ENCODE measurements around the gene SNX27. TPM values are rescaled to one million over a fixed set of nuclear protein-coding genes. Genes with fewer than 3 reads are reported as not detected.

The SNX27 gene
- total RNA-seq, 1 donor from 2014 or later, result 50.0 TPM

DNA sequence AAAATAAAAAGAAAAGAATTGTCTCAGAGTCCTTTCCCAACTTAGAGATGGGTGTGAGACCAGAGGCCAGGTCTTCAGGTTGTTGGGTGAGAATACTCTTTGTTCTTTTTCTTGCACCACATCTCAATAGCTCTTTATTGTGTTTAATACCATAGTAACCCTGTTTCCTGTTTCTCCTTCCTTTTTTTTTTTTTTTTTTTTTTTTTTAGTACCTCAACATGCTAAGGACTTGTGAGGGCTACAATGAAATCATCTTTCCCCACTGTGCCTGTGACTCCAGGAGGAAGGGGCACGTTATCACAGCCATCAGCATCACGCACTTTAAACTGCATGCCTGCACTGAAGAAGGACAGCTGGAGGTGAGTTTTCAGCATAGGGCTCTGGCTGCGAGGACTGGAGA, 80.4 kb downstream of the SNX27 start:
- no peak overlapping the region for H3K4me3 Mint-ChIP-seq (ENCODE audit: low read depth)
- no peak for DNase-seq (ENCODE audit: low spot score, unreplicated experiment)
- peaks cover 3% of the 10 kb centered on the region for H3K4me1 Mint-ChIP-seq (ENCODE audit: low read depth)
- H3K36me3 Mint-ChIP-seq (ENCODE audit: insufficient read depth), result peaks cover 27% of the 10 kb centered on the region
- no peaks in the 10 kb centered on the region for H3K9me3 Mint-ChIP-seq (ENCODE audit: low read depth)
- H3K27ac Mint-ChIP-seq, result no peak overlapping the region
- TF ChIP-seq, protein P1, sequence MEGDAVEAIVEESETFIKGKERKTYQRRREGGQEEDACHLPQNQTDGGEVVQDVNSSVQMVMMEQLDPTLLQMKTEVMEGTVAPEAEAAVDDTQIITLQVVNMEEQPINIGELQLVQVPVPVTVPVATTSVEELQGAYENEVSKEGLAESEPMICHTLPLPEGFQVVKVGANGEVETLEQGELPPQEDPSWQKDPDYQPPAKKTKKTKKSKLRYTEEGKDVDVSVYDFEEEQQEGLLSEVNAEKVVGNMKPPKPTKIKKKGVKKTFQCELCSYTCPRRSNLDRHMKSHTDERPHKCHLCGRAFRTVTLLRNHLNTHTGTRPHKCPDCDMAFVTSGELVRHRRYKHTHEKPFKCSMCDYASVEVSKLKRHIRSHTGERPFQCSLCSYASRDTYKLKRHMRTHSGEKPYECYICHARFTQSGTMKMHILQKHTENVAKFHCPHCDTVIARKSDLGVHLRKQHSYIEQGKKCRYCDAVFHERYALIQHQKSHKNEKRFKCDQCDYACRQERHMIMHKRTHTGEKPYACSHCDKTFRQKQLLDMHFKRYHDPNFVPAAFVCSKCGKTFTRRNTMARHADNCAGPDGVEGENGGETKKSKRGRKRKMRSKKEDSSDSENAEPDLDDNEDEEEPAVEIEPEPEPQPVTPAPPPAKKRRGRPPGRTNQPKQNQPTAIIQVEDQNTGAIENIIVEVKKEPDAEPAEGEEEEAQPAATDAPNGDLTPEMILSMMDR (IDR thresholded peaks at IDR 0.05; ENCODE audit: unreplicated experiment), result no peak
- no peaks in the 10 kb centered on the region for H3K27me3 Mint-ChIP-seq

DNA sequence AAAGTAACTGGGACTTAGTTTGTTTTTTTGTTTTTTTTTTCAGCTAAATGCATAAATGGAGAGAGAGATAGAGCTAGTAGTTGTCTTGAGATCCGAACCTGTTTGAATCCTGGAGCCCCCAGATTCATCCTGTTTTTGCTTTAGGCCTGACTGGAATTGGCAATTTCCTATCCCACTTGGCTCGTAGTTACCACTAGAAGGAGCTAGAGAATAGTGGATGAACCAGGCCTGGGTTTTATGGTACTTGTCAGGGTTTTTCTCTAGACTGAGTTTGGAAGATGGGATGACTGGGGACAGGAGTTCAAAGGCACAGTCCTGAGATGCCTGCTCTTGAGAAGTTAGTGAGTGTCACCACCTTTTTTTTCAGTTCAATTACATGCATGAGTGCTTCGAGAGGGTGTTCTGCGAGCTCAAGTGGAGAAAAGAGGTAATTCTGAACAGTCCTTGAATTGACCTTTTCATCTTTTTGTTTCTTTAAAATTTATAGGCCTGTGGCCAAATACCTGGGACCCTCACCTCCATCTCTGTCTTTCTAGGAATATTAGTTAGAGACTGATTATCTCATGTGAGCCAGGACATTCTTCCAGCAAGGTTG, 81.3 kb downstream of the SNX27 start:
- Mint-ChIP-seq H3K36me3 (ENCODE audit: insufficient read depth) (peaks cover 23% of the 10 kb centered on the region), H3K27ac (no peak overlapping the region), H3K4me1 (ENCODE audit: low read depth) (peaks cover 10% of the 10 kb centered on the region), H3K9me3 (ENCODE audit: low read depth) (no peaks in the 10 kb centered on the region), H3K4me3 (ENCODE audit: low read depth) (no peak overlapping the region), H3K27me3 (no peaks in the 10 kb centered on the region)
- TF ChIP-seq, protein P1 (IDR thresholded peaks at IDR 0.05; ENCODE audit: unreplicated experiment), result peak; percentile 75
- no peak for DNase-seq (ENCODE audit: low spot score, unreplicated experiment)

DNA sequence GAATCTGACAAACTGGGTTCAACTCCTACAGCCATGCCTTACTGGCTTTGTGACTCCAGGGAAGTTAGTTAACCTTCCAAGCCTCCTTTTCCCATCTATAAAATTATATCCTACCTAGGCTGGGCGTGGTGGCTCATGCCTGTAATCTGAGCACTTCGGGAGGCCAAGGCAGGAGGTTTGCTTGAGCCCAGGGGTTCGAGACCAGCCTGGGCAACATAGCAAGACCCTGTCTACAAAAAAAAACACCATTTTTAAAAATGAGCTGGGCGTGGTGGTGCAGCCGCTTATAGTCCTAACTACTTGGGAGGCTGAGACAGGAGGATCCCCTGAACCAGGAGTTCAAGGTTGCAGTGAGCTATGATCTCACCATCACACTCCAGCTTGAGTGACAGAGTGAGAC, 89.7 kb downstream of the SNX27 start:
- TF ChIP-seq, protein P1 (IDR thresholded peaks at IDR 0.05; ENCODE audit: unreplicated experiment), result no peak

DNA sequence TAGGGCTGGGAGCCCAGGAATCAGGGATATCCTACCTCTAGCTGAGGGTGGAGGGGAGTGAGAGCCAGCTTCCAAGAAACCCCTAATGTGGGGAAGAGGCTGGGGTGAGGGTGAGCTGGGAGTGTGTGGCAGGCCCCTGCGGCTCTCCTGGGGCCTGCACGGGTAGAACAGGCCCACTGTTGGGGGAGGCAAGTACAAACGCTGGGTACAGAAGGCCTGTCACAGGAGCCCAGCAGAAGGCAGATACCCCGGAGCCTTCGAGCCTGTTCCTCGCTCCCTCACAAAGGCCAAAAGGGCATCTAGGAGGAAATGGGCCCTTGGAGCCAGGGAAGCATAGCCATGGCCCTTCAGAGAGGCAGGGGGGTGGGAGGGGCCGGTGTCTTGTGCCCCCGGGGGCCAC, 91.1 kb downstream of the SNX27 start:
- Mint-ChIP-seq H3K27ac (peak overlapping the region; percentile 83), H3K4me1 (ENCODE audit: low read depth) (peaks cover 54% of the 10 kb centered on the region), H3K4me3 (ENCODE audit: low read depth) (peak overlapping the region; percentile 9), H3K9me3 (ENCODE audit: low read depth) (no peaks in the 10 kb centered on the region), H3K36me3 (ENCODE audit: insufficient read depth) (peaks cover 13% of the 10 kb centered on the region), H3K27me3 (no peaks in the 10 kb centered on the region)
- TF ChIP-seq, protein P1 (IDR thresholded peaks at IDR 0.05; ENCODE audit: unreplicated experiment), result no peak
- no peak for DNase-seq (ENCODE audit: low spot score, unreplicated experiment)

More for the DNA sequence above, 89.7 kb downstream of the SNX27 start:
- H3K36me3 Mint-ChIP-seq (ENCODE audit: insufficient read depth), result peaks cover 14% of the 10 kb centered on the region
- no peaks in the 10 kb centered on the region for H3K27me3 Mint-ChIP-seq
- H3K4me3 Mint-ChIP-seq (ENCODE audit: low read depth), result no peak overlapping the region
- no peak for DNase-seq (ENCODE audit: low spot score, unreplicated experiment)
- peaks cover 59% of the 10 kb centered on the region for H3K4me1 Mint-ChIP-seq (ENCODE audit: low read depth)
- no peak overlapping the region for H3K27ac Mint-ChIP-seq
- no peaks in the 10 kb centered on the region for H3K9me3 Mint-ChIP-seq (ENCODE audit: low read depth)

DNA sequence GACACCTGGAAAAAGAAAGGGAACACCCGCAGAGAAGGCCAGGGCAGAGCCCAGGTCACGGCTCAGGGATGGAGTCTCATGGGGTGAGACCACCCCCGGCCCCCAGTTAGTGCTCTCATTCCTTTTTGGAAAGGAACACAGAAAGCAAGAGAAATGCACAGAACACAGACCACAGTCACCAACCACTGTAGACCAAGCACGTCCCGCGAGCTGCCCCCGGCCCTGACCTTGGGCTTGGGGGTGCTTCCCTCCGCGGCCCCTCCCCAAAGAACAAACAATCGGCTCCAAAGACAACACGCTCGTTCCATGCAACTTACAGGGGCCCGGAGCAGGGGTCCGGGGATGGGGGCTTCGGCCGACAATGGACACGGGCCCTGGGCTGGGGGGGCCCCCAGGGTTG, 92.0 kb downstream of the SNX27 start:
- TF ChIP-seq, protein P1 (IDR thresholded peaks at IDR 0.05; ENCODE audit: unreplicated experiment), result no peak
- Mint-ChIP-seq H3K9me3 (ENCODE audit: low read depth) (no peaks in the 10 kb centered on the region), H3K4me1 (ENCODE audit: low read depth) (peaks cover 46% of the 10 kb centered on the region), H3K36me3 (ENCODE audit: insufficient read depth) (peaks cover 13% of the 10 kb centered on the region), H3K27me3 (no peaks in the 10 kb centered on the region), H3K27ac (peak overlapping the region; percentile 81), H3K4me3 (ENCODE audit: low read depth) (peak overlapping the region; percentile 25)
- DNase-seq (ENCODE audit: low spot score, unreplicated experiment), result no peak

All from progenitor cell of endocrine pancreas (in vitro differentiated cells).